HepG2 (cell line): ENCODE results near the gene SLC43A1. TPM values are rescaled to one million over a fixed set of nuclear protein-coding genes. Genes with fewer than 3 reads are reported as not detected.

Experiments
- DPF2 ChIP-seq: sonication (generic); formaldehyde crosslinking; IDR thresholded peaks from 2 replicates; pipeline ENCODE4 v1.4.0; 2020; ENCODE audit warnings: mild to moderate bottlenecking, low read depth, missing genetic modification reagents, borderline replicate concordance
- ELK4 ChIP-seq: sonication (generic); formaldehyde crosslinking; IDR thresholded peaks from 2 replicates; pipeline ENCODE4 v1.9.0; 2021; ENCODE audit warnings: missing genetic modification reagents, borderline replicate concordance
- GLMP ChIP-seq: sonication (generic); formaldehyde crosslinking; IDR thresholded peaks from 2 replicates; pipeline ENCODE4 v1.9.0; 2021; ENCODE audit warnings: missing genetic modification reagents, mild to moderate bottlenecking, borderline replicate concordance
- JDP2 ChIP-seq: sonication (generic); formaldehyde crosslinking; IDR thresholded peaks from 2 replicates; pipeline ENCODE4 v1.8.1; 2022; ENCODE audit warnings: missing genetic modification reagents, borderline replicate concordance
- NFYB ChIP-seq: sonication (generic); formaldehyde crosslinking; IDR thresholded peaks from 2 replicates; pipeline ENCODE4 v1.4.0; 2020; ENCODE audit warnings: missing genetic modification reagents
- PLRG1 ChIP-seq: fragments of 450-650 bp; conservative IDR thresholded peaks from 2 replicates; pipeline ENCODE4 v1.6.1; 2016
- SRSF4 ChIP-seq: fragments of 200-400 bp; formaldehyde crosslinking; IDR thresholded peaks from one replicate; pipeline ENCODE4 v1.6.1; 2018; ENCODE audit warnings: mild to moderate bottlenecking, low read depth, low read length, moderate library complexity; ENCODE audit not compliant: poor library complexity, severe bottlenecking
- SRSF9 ChIP-seq: fragments of 200-400 bp; formaldehyde crosslinking; IDR thresholded peaks from 2 replicates; pipeline ENCODE4 v1.6.1; 2018; ENCODE audit warnings: borderline replicate concordance, mild to moderate bottlenecking, low read depth, low read length; ENCODE audit not compliant: insufficient read depth, poor library complexity, severe bottlenecking
- ZNF260 ChIP-seq: sonication (generic); formaldehyde crosslinking; IDR thresholded peaks from 2 replicates; pipeline ENCODE4 v1.4.0; 2020; ENCODE audit warnings: missing genetic modification reagents, low read depth, mild to moderate bottlenecking, borderline replicate concordance
- ZNF264 ChIP-seq: sonication (generic); formaldehyde crosslinking; IDR thresholded peaks from 2 replicates; pipeline ENCODE4 v1.4.0; 2020; ENCODE audit warnings: missing genetic modification reagents
- ZNF407 ChIP-seq: sonication (generic); formaldehyde crosslinking; IDR thresholded peaks from one replicate; pipeline ENCODE4 v1.5.1; 2020; ENCODE audit warnings: mild to moderate bottlenecking, missing genetic modification reagents; ENCODE audit errors: not compliant biosample characterization
- ZNF430 ChIP-seq: sonication (generic); formaldehyde crosslinking; IDR thresholded peaks from 2 replicates; pipeline ENCODE4 v1.9.0; 2021; ENCODE audit warnings: mild to moderate bottlenecking, missing genetic modification reagents
- ZNF496 ChIP-seq: sonication (generic); formaldehyde crosslinking; IDR thresholded peaks from 2 replicates; pipeline ENCODE4 v1.8.1; 2023; ENCODE audit warnings: mild to moderate bottlenecking, moderate library complexity, missing genetic modification reagents; ENCODE audit not compliant: insufficient replicate concordance
- ZNF580 ChIP-seq: IDR thresholded peaks from 2 replicates; pipeline ENCODE4 v1.6.1; 2016; ENCODE audit warnings: low read depth, borderline replicate concordance
- ZNF691 ChIP-seq: sonication (generic); formaldehyde crosslinking; IDR thresholded peaks from 2 replicates; pipeline ENCODE4 v1.4.0; 2020; ENCODE audit warnings: missing genetic modification reagents, low read depth, mild to moderate bottlenecking, borderline replicate concordance
- polyA plus RNA-seq, 8 experiments: library from polyadenylated mRNA; depleted of rRNA in 3 of 8; stranded (reverse) in 7 of 8; unstranded in 1 of 8; fragments of >200 nt; fragmentation: Illumina TruSeq in 4 of 8; extraction: Trizol in 4 of 8; gene quantifications; 2 replicates each; pipeline versions ENCODE4 v1.2.1 to v1.2.3, GENCODE V29; 2011 to 2016; ENCODE audit warnings: low read depth in 4 of 8, missing spikeins in 1 of 8, mixed read lengths in 1 of 8; ENCODE audit not compliant: insufficient read depth in 1 of 8
- total RNA-seq, 5 experiments: library from RNA; depleted of rRNA; stranded (reverse); fragments of >200 nt; fragmentation: Illumina TruSeq; extraction: Trizol; gene quantifications; 2 replicates each; pipeline ENCODE4 v1.2.3, GENCODE V29; 2016; ENCODE audit warnings: low read depth in 1 of 5

Gene SLC43A1
- total and polyA plus RNA-seq, 2 of the 13 experiments (the other 11 are each of a cell fraction or from before 2014, with no cell fraction given), result 72.3 to 87.6 TPM

- TF ChIP-seq ZNF407 (CRISPR knock-in tag) (no peak), PLRG1 (no peak), GLMP (CRISPR knock-in tag) (no peak), ELK4 (CRISPR knock-in tag) (no peak), ZNF264 (CRISPR knock-in tag) (peak; percentile 59; the same call in 1 of the 2 replicates), SRSF9 (no peak), ZNF260 (CRISPR knock-in tag) (no peak), NFYB (CRISPR knock-in tag) (no peak), JDP2 (no peak), ZNF496 (no peak), DPF2 (CRISPR knock-in tag) (peak; percentile 76), ZNF430 (CRISPR knock-in tag) (no peak), ZNF691 (CRISPR knock-in tag) (no peak), SRSF4 (no peak), ZNF580 (no peak)
Measured at GRCh38 chr11:57434640-57435546, 80.6 kb downstream of the SLC43A1 start (continued).
